ENCODE results near the gene PKD2. TPM values are rescaled to one million over a fixed set of nuclear protein-coding genes. Genes with fewer than 3 reads are reported as not detected.

PKD2 gene
- total RNA-seq, 1 donor from 2014 or later, result 33.1 TPM

- no peak for DNase-seq (ENCODE audit: extremely low spot score in 2 of 2)
- no peak overlapping the region for H3K27ac ChIP-seq
- peaks cover 0 to 17% of the 10 kb centered on the region in 2 donors for H3K36me3 ChIP-seq
- TF ChIP-seq CTCF (IDR thresholded peaks at IDR 0.05) (no peak), POLR2AphosphoS5 (IDR thresholded peaks at IDR 0.05; ENCODE audit: insufficient read depth in 1 of 2, low read depth in 1 of 2) (no peak), POLR2A (IDR thresholded peaks at IDR 0.05) (no peak)
- no peaks in the 10 kb centered on the region for H3K9me3 ChIP-seq
- H3K4me1 ChIP-seq, result no peaks in the 10 kb centered on the region
- H3K4me3 ChIP-seq, result no peak overlapping the region
- no peaks in the 10 kb centered on the region for H3K27me3 ChIP-seq
- intact Hi-C loops (cut with DNase I), result no loop called here
These were observed 73.2 kb downstream of the PKD2 start for GRCh38 chr4:88080626-88081025.

GRCh38 chr4:88087004-88087403 lies 79.6 kb downstream of the PKD2 start:
- H3K27me3 ChIP-seq, result no peaks in the 10 kb centered on the region
- H3K36me3 ChIP-seq, result no peaks in the 10 kb centered on the region
- H3K4me1 ChIP-seq, result no peaks in the 10 kb centered on the region
- H3K4me3 ChIP-seq, result no peak overlapping the region
- no peak for DNase-seq (ENCODE audit: extremely low spot score in 2 of 2)
- H3K27ac ChIP-seq, result no peak overlapping the region
- no peak for TF ChIP-seq POLR2AphosphoS5 (IDR thresholded peaks at IDR 0.05; ENCODE audit: insufficient read depth in 1 of 2, low read depth in 1 of 2)
- TF ChIP-seq POLR2A (IDR thresholded peaks at IDR 0.05), result no peak
- TF ChIP-seq CTCF (IDR thresholded peaks at IDR 0.05), result no peak
- intact Hi-C loops (cut with DNase I), result no loop called here
- no peaks in the 10 kb centered on the region for H3K9me3 ChIP-seq

GRCh38 chr4:88090898-88091297 lies 83.5 kb downstream of the PKD2 start:
- intact Hi-C loops (cut with DNase I), result no loop called here
- Histone ChIP-seq H3K4me1 (no peaks in the 10 kb centered on the region), H3K36me3 (no peaks in the 10 kb centered on the region), H3K27me3 (no peaks in the 10 kb centered on the region), H3K27ac (no peak overlapping the region), H3K9me3 (no peaks in the 10 kb centered on the region), H3K4me3 (no peak overlapping the region)
- DNase-seq (ENCODE audit: extremely low spot score in 2 of 2), result no peak
- TF ChIP-seq POLR2A (IDR thresholded peaks at IDR 0.05) (no peak), POLR2AphosphoS5 (IDR thresholded peaks at IDR 0.05; ENCODE audit: insufficient read depth in 1 of 2, low read depth in 1 of 2) (no peak), CTCF (IDR thresholded peaks at IDR 0.05) (no peak)

- Histone ChIP-seq H3K4me1 (no peaks in the 10 kb centered on the region), H3K27me3 (no peaks in the 10 kb centered on the region), H3K4me3 (no peak overlapping the region), H3K36me3 (no peaks in the 10 kb centered on the region), H3K27ac (no peak overlapping the region), H3K9me3 (no peaks in the 10 kb centered on the region)
- no peak for DNase-seq (ENCODE audit: extremely low spot score in 2 of 2)
- no peak for TF ChIP-seq POLR2AphosphoS5 (IDR thresholded peaks at IDR 0.05; ENCODE audit: insufficient read depth in 1 of 2, low read depth in 1 of 2)
- no peak for TF ChIP-seq CTCF (IDR thresholded peaks at IDR 0.05)
- TF ChIP-seq POLR2A (IDR thresholded peaks at IDR 0.05), result no peak
- intact Hi-C loops (cut with DNase I), result no loop called here
These were observed 83.9 kb downstream of the PKD2 start for GRCh38 chr4:88091378-88091777.

GRCh38 chr4:88093874-88094273 lies 86.4 kb downstream of the PKD2 start:
- no peaks in the 10 kb centered on the region for H3K27me3 ChIP-seq
- TF ChIP-seq POLR2AphosphoS5 (IDR thresholded peaks at IDR 0.05; ENCODE audit: insufficient read depth in 1 of 2, low read depth in 1 of 2) (no peak), CTCF (IDR thresholded peaks at IDR 0.05) (no peak)
- H3K9me3 ChIP-seq, result no peaks in the 10 kb centered on the region
- intact Hi-C loops (cut with DNase I), result no loop called here
- H3K4me3 ChIP-seq, result no peak overlapping the region
- H3K27ac ChIP-seq, result no peak overlapping the region
- no peak for DNase-seq (ENCODE audit: extremely low spot score in 2 of 2)
- no peaks in the 10 kb centered on the region for H3K36me3 ChIP-seq
- H3K4me1 ChIP-seq, result no peaks in the 10 kb centered on the region

Data from vagina (tissue), 2 donors.